GM23338 (cell line): ENCODE data around the gene MOK.

Source experiments
- POLR2AphosphoS5 ChIP-seq: IDR thresholded peaks from 2 replicates; pipeline ENCODE4 v1.6.1; 2016; ENCODE audit warnings: antibody characterized with exemption, low read depth
- STAT1 ChIP-seq: IDR thresholded peaks from one replicate; pipeline ENCODE4 v1.6.1; 2016; ENCODE audit warnings: antibody characterized with exemption; ENCODE audit not compliant: unreplicated experiment
- TF ChIP-seq, protein P1 (sequence below), 2 experiments: fragments of 200-600 bp in 1 of 2; sonication (generic) in 1 of 2; conservative IDR thresholded peaks; 2 replicates each; pipeline versions ENCODE4 v1.5.1 to v1.6.1; 2016 to 2017; ENCODE audit warnings: antibody characterized with exemption in 2 of 2, low read depth in 2 of 2, mild to moderate bottlenecking in 2 of 2, moderate library complexity in 1 of 2

DNA sequence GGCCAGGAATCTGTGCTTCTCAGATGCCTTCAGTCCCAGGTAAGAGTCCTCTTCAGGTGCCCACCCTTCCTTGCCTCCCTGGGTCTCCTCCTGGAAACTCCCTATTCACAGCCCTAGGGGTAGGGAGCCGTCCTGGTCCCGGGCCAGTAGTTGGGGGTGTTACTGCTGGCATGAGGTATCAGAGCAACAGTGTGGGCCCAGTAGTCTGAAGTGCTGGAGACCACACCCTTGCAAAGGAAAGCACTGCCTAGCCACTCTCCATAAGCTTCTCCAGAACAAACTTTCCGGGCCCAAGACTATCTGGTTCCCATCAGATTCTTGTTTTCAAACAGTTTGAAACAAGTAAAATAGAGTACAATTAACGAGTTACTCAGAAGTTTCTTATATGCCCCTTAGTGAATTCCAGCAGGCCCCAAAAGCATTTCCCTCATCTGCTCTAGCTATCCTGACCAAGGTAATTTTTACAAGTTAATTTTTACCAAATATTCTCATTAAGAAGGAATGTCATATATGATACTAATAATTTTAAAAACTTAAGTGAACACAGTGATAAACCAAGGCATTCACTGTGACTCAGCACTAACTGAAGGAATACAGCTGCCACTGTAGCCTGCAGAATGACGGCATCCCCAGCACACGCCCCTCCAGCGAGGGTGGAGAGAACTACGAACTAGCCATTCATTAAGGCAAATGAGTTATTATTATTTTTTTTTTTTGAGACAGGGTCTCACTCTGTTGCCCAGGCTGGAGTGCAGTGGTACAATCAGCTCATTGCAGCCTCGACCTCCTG lies 49.4 kb downstream of the MOK start:
- no peak for TF ChIP-seq POLR2AphosphoS5
- TF ChIP-seq, protein P1, sequence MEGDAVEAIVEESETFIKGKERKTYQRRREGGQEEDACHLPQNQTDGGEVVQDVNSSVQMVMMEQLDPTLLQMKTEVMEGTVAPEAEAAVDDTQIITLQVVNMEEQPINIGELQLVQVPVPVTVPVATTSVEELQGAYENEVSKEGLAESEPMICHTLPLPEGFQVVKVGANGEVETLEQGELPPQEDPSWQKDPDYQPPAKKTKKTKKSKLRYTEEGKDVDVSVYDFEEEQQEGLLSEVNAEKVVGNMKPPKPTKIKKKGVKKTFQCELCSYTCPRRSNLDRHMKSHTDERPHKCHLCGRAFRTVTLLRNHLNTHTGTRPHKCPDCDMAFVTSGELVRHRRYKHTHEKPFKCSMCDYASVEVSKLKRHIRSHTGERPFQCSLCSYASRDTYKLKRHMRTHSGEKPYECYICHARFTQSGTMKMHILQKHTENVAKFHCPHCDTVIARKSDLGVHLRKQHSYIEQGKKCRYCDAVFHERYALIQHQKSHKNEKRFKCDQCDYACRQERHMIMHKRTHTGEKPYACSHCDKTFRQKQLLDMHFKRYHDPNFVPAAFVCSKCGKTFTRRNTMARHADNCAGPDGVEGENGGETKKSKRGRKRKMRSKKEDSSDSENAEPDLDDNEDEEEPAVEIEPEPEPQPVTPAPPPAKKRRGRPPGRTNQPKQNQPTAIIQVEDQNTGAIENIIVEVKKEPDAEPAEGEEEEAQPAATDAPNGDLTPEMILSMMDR (conservative IDR thresholded peaks at IDR 0.05; ENCODE audit: low read depth in 2 of 2): no peak
- no peak for TF ChIP-seq STAT1
